ENCODE results near the gene ABCB10.

- TF ChIP-seq CTCF (conservative IDR thresholded peaks at IDR 0.05 in 1 of 2, IDR thresholded peaks at IDR 0.05 in 1 of 2; ENCODE audit: low read depth in 1 of 2, low read length in 2 of 2) = no peak
- TF ChIP-seq EZH2 (IDR thresholded peaks at IDR 0.05; ENCODE audit: low read length, missing control alignments) = no peak
Measured at GRCh38 chr1:229485318-229485717, 73.2 kb downstream of the ABCB10 start.

All from fibroblast of lung (primary cell).